Measurements from ENCODE around the gene GPM6B.
A peak's percentile ranks its signal among the peaks of the same experiment; 100 is the strongest.

The GPM6B gene

DNA sequence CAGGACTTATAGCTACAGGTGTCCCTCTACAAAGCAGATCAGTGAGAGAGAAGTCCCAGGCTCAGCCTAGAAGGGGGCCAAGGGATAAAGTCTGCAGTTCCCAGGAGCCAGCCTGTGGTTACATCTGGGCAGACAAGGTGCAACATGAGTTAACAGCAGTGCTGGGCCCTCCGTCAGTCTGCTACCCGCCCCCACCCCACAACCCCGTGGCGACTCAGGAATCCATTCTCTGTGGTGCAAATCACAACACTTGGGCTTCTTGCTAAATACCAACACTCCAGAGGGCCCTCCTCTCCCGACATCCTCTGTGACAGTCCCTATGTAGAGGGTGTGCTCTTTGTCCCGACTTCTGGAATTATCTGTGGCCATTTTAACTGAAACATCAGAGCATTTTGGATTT, 13.8 kb downstream of the GPM6B start:
- no peak for TF ChIP-seq CTCF (IDR thresholded peaks at IDR 0.05)
- no peak for DNase-seq (ENCODE audit: low spot score)
- no peak overlapping the region for H3K27ac ChIP-seq
- H3K4me3 ChIP-seq, result no peak overlapping the region

DNA sequence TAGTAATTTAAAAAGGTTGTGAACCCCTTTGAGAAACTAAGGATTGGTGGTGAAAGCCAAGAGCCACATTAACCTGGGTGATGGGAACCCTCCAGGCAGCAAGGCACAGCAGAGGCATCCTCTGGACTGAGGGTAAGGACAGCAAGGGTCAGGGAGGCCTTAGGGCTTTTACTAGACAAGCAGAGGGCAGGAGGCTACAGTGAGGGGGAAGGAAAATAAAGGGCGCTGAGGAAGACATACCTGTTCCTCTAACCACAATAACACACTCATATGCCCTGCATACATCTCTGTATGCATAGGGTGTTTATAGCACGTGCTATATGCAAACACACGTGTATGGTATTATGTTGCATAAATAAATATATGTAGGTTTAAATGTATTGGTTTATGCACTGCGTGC, 18.7 kb downstream of the GPM6B start:
- no peak for DNase-seq (ENCODE audit: low spot score)
- no peak overlapping the region for H3K27ac ChIP-seq
- no peak for TF ChIP-seq CTCF (IDR thresholded peaks at IDR 0.05)
- H3K4me3 ChIP-seq, result no peak overlapping the region

GRCh38 chrX:13797512-13797911, 19.4 kb downstream of the GPM6B start:
- no peak overlapping the region for H3K4me3 ChIP-seq
- DNase-seq (ENCODE audit: low spot score), result no peak
- no peak for TF ChIP-seq CTCF (IDR thresholded peaks at IDR 0.05)
- no peak overlapping the region for H3K27ac ChIP-seq

DNA sequence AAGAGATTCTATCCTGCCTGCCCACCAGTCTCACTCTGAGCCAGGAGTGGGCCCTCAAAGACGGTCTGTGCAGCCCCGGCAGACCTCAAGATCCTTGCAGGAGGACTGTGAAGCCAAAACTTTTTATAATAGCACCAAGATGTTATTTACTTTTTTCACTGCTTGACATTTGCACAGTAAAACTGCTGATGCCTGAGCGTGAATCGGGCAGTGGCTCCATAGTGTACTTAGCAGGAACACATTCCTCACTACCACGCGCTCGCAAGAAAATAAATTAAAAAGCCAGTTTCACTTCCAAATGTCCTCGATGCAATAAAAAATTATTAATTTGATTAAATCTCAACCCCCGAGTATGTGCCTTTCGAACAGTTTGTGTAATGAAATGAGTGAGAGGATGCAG, 22.5 kb downstream of the GPM6B start:
- H3K4me3 ChIP-seq, result no peak overlapping the region
- H3K27ac ChIP-seq, result no peak overlapping the region
- no peak for DNase-seq (ENCODE audit: low spot score)
- TF ChIP-seq CTCF (IDR thresholded peaks at IDR 0.05), result no peak

DNA sequence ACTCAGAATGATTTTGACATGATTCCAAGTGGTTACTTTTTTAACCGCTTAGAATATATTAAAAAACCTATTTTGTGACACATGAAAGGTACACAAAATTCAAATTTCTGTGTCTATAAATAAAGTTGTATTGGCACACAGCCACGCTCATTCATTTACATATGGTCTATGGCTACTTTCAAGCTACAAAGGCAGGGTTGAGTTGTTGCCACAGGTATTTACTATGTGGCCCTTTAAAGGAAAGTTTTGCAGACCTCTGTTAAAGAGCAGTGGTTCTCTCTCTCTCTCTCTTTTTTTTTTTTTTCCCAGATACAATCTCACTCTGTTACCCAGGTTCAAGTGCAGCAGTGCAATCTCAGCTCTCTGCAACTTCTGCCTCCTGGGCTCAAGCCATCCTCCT, 23.0 kb downstream of the GPM6B start:
- DNase-seq (ENCODE audit: low spot score), result no peak
- Histone ChIP-seq H3K4me3 (no peak overlapping the region), H3K27ac (no peak overlapping the region)
- TF ChIP-seq CTCF (IDR thresholded peaks at IDR 0.05), result no peak

DNA sequence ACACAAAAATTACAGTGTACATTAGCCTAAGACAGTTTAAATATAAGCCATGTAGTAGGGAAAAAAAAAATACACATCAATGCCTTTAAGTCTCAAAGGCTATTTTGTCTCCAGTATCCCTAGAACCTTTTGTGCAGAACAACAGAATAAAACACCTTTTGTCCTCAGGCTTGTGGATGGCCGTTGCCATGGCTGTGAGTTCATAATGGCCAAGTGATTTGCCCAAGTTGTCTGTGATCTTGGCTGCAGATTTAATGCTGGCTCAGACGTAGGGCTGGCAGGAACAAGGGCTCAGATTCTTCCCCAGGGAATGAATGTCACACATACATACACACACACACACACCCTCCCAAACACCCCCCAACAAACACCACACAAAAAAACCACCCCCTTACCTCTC, 25.3 kb downstream of the GPM6B start:
- no peak for DNase-seq (ENCODE audit: low spot score)
- no peak overlapping the region for H3K4me3 ChIP-seq
- TF ChIP-seq CTCF (IDR thresholded peaks at IDR 0.05), result no peak
- peak overlapping the region; percentile 52 to 78 for H3K27ac ChIP-seq

- no peak for DNase-seq (ENCODE audit: low spot score)
- Histone ChIP-seq H3K4me3 (no peak overlapping the region), H3K27ac (peak overlapping the region; percentile 52 to 78)
- TF ChIP-seq CTCF (IDR thresholded peaks at IDR 0.05), result no peak
These were observed 25.7 kb downstream of the GPM6B start for GRCh38 chrX:13791145-13791544.
